Kidney (tissue), 14 donors: ENCODE data around the gene LENEP. TPM values are rescaled to one million over a fixed set of nuclear protein-coding genes. Genes with fewer than 3 reads are reported as not detected.
A peak's percentile ranks its signal among the peaks of the same experiment; 100 is the strongest.

Experiments
- DNase-seq, 5 donors: peaks; one replicate each; pipeline ENCODE4 v3.0.0-alpha.2; 2013 to 2020
- FAIRE-seq: peaks from 2 replicates; lab custom pipeline; 2012; peaks lifted over from hg19 to GRCh38; lab: Jason Lieb, UNC
- H3K27ac ChIP-seq, 2 donors: one replicate each; pipeline ENCODE4 v1.7.0; 2013; ENCODE audit warnings: low read depth in 2 of 2, low read length in 2 of 2, inconsistent platforms in 1 of 2
- H3K27me3 ChIP-seq: one replicate; pipeline ENCODE4 v1.7.1; 2013; ENCODE audit warnings: low read length, inconsistent platforms; ENCODE audit not compliant: control insufficient read depth, insufficient read depth
- H3K36me3 ChIP-seq, 3 donors: one replicate each; pipeline versions ENCODE4 v1.7.0 to v1.7.1; 2013; ENCODE audit warnings: low read length in 3 of 3, control low read depth in 1 of 3, inconsistent platforms in 1 of 3; ENCODE audit not compliant: insufficient read depth in 3 of 3, control insufficient read depth in 2 of 3
- H3K4me1 ChIP-seq, 3 donors: one replicate each; pipeline versions ENCODE4 v1.7.0 to v1.7.1; 2013; ENCODE audit warnings: low read length in 3 of 3, inconsistent platforms in 1 of 3, low read depth in 1 of 3; ENCODE audit not compliant: control insufficient read depth in 2 of 3, insufficient read depth in 2 of 3
- H3K4me3 ChIP-seq, 3 donors: one replicate each; pipeline versions ENCODE4 v1.7.0 to v1.8.1; 2013; ENCODE audit warnings: low read length in 3 of 3, control low read depth in 1 of 3, inconsistent platforms in 1 of 3
- H3K9ac ChIP-seq, 3 donors: one replicate each; pipeline versions ENCODE4 v1.7.0 to v1.7.1; 2013; ENCODE audit warnings: low read length in 3 of 3, control low read depth in 1 of 3, inconsistent platforms in 1 of 3
- H3K9me3 ChIP-seq, 3 donors: one replicate each; pipeline versions ENCODE4 v1.7.0 to v1.7.1; 2013; ENCODE audit warnings: low read length in 3 of 3, control low read depth in 1 of 3, inconsistent platforms in 1 of 3; ENCODE audit not compliant: control insufficient read depth in 2 of 3, insufficient read depth in 1 of 3
- CTCF ChIP-seq: IDR thresholded peaks from 3 replicates; pipeline ENCODE4 v1.5.1; 2012; ENCODE audit warnings: mild to moderate bottlenecking, moderate library complexity, borderline replicate concordance; ENCODE audit not compliant: insufficient read depth; ENCODE audit errors: extremely low read depth
- intact Hi-C: fragments of 100-400 bp; cut with DNase I; formaldehyde crosslinking; loops from one replicate; pipeline ENCODE4 v1.11.1; 2022
- polyA plus RNA-seq: library from polyadenylated mRNA; stranded (reverse); fragments of 350-450 nt; fragmentation: Illumina TruSeq; extraction: RNeasy Lipid Tissue Mini Kit (QIAGEN cat#74804); gene quantifications from one replicate; pipeline ENCODE4 v1.2.3, GENCODE V29; 2014; ENCODE audit warnings: low read depth, low replicate concordance; ENCODE audit not compliant: insufficient read depth
- total RNA-seq: library from RNA; stranded (reverse); fragmentation: NEBNext Ultra II Directional; extraction: Animal tissue kit (Norgen Biotek cat#: 25700); gene quantifications from one replicate; pipeline ENCODE4 v1.2.1, GENCODE V29; 2021
- donor health status: control.
- donor health status: control.
- donor health status: control.
- donor health status: control.
- donor health status: control.
- donor health status: DM: yes; HTN: yes; CAD: no.
- donor health status: Normal renal cell carcinoma (clear cell type).

LENEP gene
- total and polyA plus RNA-seq, 2 donors from 2014 or later = not detected

GRCh38 chr1:154961207-154962155 lies 31.9 kb upstream of the LENEP start, which contains the start of gene PYGO2:
Gene PYGO2, minus strand, starts transcription at chr1:154961782. Its CDS starts 206 bp downstream, at chr1:154961576.
- Histone ChIP-seq H3K4me3 (peak within 1 kb of the TSS; percentile 66 to 81 (median 71)), H3K36me3 (peaks cover 3 to 22% (median 15%) of the 10 kb centered on the region in 3 donors), H3K9me3 (no peaks in the 10 kb centered on the region), H3K27ac (peak within 1 kb of the TSS; percentile 98 to 99), H3K9ac (peak within 1 kb of the TSS; percentile 51 to 93 (median 81)), H3K4me1 (peaks cover 0 to 13% (median 7%) of the 10 kb centered on the region in 3 donors), H3K27me3 (no peaks in the 10 kb centered on the region)
- intact Hi-C loops = no loop called here
- DNase-seq (peak; percentile 84 to 94 (median 91)), FAIRE-seq (no peak)
- TF ChIP-seq CTCF = peak; percentile 67

- H3K4me1 ChIP-seq = peaks cover 0 to 9% (median 7%) of the 10 kb centered on the region in 3 donors
- peak overlapping the region; percentile 98 to 99 for H3K27ac ChIP-seq
- H3K36me3 ChIP-seq = peaks cover 3 to 30% (median 21%) of the 10 kb centered on the region in 3 donors
- FAIRE-seq (no peak), DNase-seq (peak in 4 of 5 donors; percentile 46 to 79 (median 60))
- intact Hi-C loops = no loop called here
- TF ChIP-seq CTCF = no peak
- H3K27me3 ChIP-seq = no peaks in the 10 kb centered on the region
- H3K9me3 ChIP-seq = no peaks in the 10 kb centered on the region
- peak overlapping the region; percentile 66 to 71 (median 69) for H3K4me3 ChIP-seq
- H3K9ac ChIP-seq = peak overlapping the region; percentile 39 to 93 (median 81)
Measured at GRCh38 chr1:154962156-154962749, 31.1 kb upstream of the LENEP start.

- DNase-seq (peak in 2 of 5 donors; percentile 49 to 56), FAIRE-seq (no peak)
- H3K9me3 ChIP-seq = no peaks in the 10 kb centered on the region
- no peaks in the 10 kb centered on the region for H3K27me3 ChIP-seq
- H3K4me3 ChIP-seq = peak overlapping the region; percentile 66 to 71 (median 69)
- intact Hi-C loops = no loop called here
- H3K4me1 ChIP-seq = peaks cover 0 to 9% (median 7%) of the 10 kb centered on the region in 3 donors
- H3K9ac ChIP-seq = peak overlapping the region; percentile 39 to 93 (median 81)
- TF ChIP-seq CTCF = no peak
- H3K27ac ChIP-seq = peak overlapping the region in 1 of 2 donors; percentile 99
- peaks cover 3 to 36% (median 25%) of the 10 kb centered on the region in 3 donors for H3K36me3 ChIP-seq
Measured at GRCh38 chr1:154962795-154963330, 30.5 kb upstream of the LENEP start.
